Esophagus muscularis mucosa (tissue), 3 donors: ENCODE measurements around the gene BET1L.

Experiments
- POLR2A ChIP-seq: fragments of 450-650 bp; IDR thresholded peaks from one replicate; pipeline ENCODE4 v1.6.1; 2017; ENCODE audit warnings: antibody characterized with exemption, moderate library complexity, mild to moderate bottlenecking, low read depth
- TF ChIP-seq, protein P1 (sequence below), 3 experiments: fragments of 200-600 bp in 2 of 3; fragments of 450-650 bp in 1 of 3; sonication (generic) in 2 of 3; IDR thresholded peaks; one replicate each; pipeline ENCODE4 v1.5.1; 2017 to 2019; ENCODE audit warnings: antibody characterized with exemption in 3 of 3, mild to moderate bottlenecking in 2 of 3, moderate library complexity in 1 of 3

DNA sequence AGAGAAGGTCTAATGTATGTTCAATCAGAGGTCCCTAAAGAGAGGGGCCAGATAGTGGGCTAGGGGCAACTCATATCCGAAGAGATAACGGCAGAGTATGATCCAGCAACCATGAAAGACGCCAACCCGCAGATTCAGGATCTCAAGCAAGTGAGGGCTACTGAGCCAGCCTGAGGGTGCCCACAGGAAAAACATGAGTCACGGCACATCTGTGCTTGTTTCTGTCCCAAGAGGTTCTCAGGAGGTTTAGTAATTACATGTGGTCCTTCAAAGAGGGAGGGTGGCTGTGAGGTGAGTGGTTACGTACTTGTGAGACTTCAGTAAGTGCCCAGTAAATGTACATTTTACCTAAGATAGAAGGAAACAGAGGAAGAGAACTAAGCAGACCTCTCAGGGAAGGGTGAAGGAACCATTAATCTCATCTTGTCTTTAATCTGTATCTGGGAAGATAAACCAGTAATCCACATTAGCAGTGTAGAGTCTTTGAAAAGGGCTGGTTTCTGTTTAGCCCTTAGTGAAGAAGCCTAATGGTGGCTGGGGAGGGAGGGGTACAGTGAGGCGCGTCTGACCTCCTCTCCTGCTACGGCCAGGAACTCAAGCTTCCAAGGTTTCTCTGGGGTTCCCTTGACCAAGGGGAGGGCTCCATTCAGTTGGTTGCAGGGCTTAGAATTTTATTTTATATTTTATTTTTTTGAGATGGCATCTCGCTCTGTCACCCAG lies 18.7 kb upstream of the BET1L start:
- TF ChIP-seq, protein P1, sequence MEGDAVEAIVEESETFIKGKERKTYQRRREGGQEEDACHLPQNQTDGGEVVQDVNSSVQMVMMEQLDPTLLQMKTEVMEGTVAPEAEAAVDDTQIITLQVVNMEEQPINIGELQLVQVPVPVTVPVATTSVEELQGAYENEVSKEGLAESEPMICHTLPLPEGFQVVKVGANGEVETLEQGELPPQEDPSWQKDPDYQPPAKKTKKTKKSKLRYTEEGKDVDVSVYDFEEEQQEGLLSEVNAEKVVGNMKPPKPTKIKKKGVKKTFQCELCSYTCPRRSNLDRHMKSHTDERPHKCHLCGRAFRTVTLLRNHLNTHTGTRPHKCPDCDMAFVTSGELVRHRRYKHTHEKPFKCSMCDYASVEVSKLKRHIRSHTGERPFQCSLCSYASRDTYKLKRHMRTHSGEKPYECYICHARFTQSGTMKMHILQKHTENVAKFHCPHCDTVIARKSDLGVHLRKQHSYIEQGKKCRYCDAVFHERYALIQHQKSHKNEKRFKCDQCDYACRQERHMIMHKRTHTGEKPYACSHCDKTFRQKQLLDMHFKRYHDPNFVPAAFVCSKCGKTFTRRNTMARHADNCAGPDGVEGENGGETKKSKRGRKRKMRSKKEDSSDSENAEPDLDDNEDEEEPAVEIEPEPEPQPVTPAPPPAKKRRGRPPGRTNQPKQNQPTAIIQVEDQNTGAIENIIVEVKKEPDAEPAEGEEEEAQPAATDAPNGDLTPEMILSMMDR (IDR thresholded peaks at IDR 0.05) = no peak
- TF ChIP-seq POLR2A = no peak
